Stimulated activated naive CD8-positive, alpha-beta T cell treated with anti-CD3 and anti-CD28 coated beads, Interleukin-15, amount 100 ng/mL, for 72 hours (primary cell): ENCODE measurements around the gene UBE2L3.
A peak's percentile ranks its signal among the peaks of the same experiment; 100 is the strongest.
"Not testable (repeated sequence)": the region's sequence is repeated elsewhere in the genome, so short reads cannot be mapped to it uniquely, and the experiment has no call there.

ENCODE experiments used
- ATAC-seq: fragments of 150-1000 bp; cut with Tn5 transposase; 2 replicates; pipeline ENCODE4 v1.10.0; 2021; ENCODE audit warnings: mild to moderate bottlenecking, moderate library complexity
- DNase-seq, 2 donors: peaks; one replicate each; pipeline ENCODE4 v3.0.0; 2021 to 2022
- H3K27ac Mint-ChIP-seq, 2 donors: one replicate each; pipeline ENCODE4 v1.8.0; 2022; ENCODE audit warnings: mild to moderate bottlenecking in 2 of 2, mixed read lengths in 2 of 2, moderate library complexity in 2 of 2
- H3K27me3 Mint-ChIP-seq: one replicate; pipeline ENCODE4 v1.8.0; 2022; ENCODE audit warnings: mixed read lengths
- H3K4me1 Mint-ChIP-seq: one replicate; pipeline ENCODE4 v1.8.0; 2022; ENCODE audit warnings: mild to moderate bottlenecking, mixed read lengths
- H3K4me3 Mint-ChIP-seq, 2 donors: one replicate each; pipeline ENCODE4 v1.8.0; 2022; ENCODE audit warnings: mild to moderate bottlenecking in 2 of 2, mixed read lengths in 2 of 2, moderate library complexity in 1 of 2
- H3K9me3 Mint-ChIP-seq, 2 donors: one replicate each; pipeline ENCODE4 v1.8.0; 2022; ENCODE audit warnings: mixed read lengths in 2 of 2

UBE2L3 gene

DNA sequence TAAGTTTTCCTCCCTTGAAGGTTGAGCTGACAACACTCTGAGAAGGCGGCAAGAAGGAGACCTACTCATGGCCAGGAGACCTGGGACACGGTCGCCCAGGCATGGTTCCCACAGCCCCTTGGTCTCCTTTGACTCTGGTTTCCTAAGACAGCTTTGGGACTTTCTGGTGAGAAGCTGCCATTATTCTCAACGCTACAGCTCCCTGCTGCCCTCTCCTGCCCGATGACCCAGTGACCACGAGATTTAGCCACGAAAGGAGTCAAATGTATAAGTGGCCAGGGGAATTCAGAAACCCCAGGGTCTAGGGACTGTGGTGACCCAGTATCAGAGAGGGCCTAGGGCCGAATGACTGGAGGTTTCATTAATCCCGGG is 73.9 kb downstream of the UBE2L3 start:
- H3K27me3 Mint-ChIP-seq, result peaks cover 11% of the 10 kb centered on the region
- peaks cover 42% of the 10 kb centered on the region for H3K4me1 Mint-ChIP-seq
- peak overlapping the region in 1 of 2 donors; percentile 97 for H3K27ac Mint-ChIP-seq
- H3K4me3 Mint-ChIP-seq, result peak overlapping the region; percentile 73 to 93
- ATAC-seq, result no peak
- no peaks in the 10 kb centered on the region for H3K9me3 Mint-ChIP-seq
- DNase-seq, result no peak

DNA sequence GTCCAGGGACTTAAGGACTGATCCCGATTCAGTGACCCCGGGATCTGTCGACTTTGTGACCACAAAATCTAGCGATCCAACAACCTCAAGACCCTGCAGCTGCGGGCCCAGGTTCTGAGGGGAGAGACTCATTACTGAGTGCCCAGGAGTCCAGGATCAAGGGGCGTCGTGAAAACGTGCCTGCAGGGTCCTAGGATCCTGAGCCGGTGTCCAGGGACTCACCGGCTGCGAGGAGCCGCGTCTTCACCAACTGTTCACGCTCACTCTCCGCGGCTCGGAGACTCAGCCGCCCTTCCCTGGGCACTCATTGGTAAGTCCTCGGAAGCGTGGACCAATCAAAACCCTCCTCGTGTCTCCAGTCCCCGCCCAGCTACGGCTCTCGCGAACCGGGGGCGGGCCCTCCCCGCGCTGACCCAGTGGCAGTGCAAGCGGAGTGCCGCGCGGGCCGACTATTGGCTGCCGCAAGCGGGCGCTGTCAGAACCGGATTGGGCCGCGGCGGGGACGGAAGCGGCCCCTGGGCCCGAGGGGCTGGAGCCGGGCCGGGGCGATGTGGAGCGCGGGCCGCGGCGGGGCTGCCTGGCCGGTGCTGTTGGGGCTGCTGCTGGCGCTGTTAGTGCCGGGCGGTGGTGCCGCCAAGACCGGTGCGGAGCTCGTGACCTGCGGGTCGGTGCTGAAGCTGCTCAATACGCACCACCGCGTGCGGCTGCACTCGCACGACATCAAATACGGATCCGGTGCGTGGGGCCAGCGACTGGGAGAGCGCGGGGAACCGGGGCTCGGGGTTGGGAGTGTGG is 74.5 kb downstream of the UBE2L3 start, which contains the start of gene SDF2L1:
SDF2L1 (plus strand) TSS at position 514 of the 795 bp plus-strand sequence; CDS start at position 549, 35 bp downstream.
- DNase-seq, result peak; percentile 98 to 99
- peaks cover 48% of the 10 kb centered on the region for H3K4me1 Mint-ChIP-seq
- peaks cover 11% of the 10 kb centered on the region for H3K27me3 Mint-ChIP-seq
- no peaks in the 10 kb centered on the region for H3K9me3 Mint-ChIP-seq
- peak; percentile 98 for ATAC-seq
- peak within 1 kb of the TSS; percentile 94 to 97 for H3K27ac Mint-ChIP-seq
- H3K4me3 Mint-ChIP-seq, result peak within 1 kb of the TSS; percentile 73 to 93

DNA sequence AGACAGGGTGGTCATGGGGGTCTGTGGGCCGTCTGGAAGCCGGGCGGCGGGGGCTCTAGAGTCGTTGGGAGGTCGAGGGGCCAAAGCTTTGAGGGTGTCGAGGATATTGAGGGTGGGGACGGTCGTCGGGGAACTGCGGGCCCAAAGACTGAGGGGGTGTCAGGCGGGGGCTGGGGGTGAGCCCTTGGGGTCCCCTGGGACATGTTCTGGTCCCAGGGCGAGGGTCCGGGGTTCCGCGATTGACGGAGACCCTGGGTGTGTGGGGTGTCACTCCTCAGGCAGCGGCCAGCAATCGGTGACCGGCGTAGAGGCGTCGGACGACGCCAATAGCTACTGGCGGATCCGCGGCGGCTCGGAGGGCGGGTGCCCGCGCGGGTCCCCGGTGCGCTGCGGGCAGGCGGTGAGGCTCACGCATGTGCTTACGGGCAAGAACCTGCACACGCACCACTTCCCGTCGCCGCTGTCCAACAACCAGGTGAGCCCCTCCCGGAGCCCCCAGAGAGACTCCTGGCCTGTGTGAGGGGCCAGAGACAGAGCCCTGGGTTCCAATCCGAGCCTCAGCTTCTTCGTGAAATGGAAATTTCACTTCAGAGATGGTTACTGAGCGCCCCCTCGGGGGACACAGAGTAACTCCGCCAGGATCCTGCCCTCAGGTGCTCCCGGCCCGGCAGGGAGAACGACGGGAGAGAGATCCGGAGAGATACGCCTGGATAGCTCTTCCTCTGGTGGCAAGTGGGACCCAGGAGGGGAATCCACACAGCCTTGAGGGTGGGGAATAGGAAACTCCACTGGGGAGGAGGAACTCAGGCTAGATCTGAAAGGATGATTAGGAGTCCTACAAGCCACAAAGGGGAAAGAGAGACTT is 75.3 kb downstream of the UBE2L3 start:
- H3K9me3 Mint-ChIP-seq, result no peaks in the 10 kb centered on the region
- peak overlapping the region; percentile 73 to 93 for H3K4me3 Mint-ChIP-seq
- H3K27me3 Mint-ChIP-seq, result peaks cover 11% of the 10 kb centered on the region
- DNase-seq (peak; percentile 63 to 67), ATAC-seq (peak; percentile 22)
- peak overlapping the region; percentile 94 to 97 for H3K27ac Mint-ChIP-seq
- H3K4me1 Mint-ChIP-seq, result peaks cover 49% of the 10 kb centered on the region

DNA sequence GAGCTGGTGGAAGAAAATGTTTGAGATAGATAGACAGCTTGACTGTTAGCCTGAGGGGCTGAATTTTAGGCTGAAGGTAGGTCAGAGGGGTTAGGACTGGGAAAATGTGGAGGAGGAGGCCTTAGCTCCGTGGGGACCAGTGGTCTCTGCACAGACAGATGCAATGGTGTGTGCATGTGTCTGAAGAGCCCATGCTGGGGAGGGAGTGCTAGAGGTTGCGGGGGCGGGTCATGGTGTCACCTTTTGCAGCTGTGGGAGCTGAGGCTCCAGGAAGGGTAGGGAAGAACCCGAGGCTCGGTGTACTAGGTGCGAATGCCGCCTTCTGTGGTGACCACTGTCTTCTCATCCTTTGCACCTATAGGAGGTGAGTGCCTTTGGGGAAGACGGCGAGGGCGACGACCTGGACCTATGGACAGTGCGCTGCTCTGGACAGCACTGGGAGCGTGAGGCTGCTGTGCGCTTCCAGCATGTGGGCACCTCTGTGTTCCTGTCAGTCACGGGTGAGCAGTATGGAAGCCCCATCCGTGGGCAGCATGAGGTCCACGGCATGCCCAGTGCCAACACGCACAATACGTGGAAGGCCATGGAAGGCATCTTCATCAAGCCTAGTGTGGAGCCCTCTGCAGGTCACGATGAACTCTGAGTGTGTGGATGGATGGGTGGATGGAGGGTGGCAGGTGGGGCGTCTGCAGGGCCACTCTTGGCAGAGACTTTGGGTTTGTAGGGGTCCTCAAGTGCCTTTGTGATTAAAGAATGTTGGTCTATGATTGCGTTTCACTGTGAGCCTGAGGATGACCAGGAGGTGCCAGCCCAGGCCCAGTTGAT is 76.2 kb downstream of the UBE2L3 start:
- no peaks in the 10 kb centered on the region for H3K9me3 Mint-ChIP-seq
- no peak for DNase-seq
- H3K27me3 Mint-ChIP-seq, result peaks cover 11% of the 10 kb centered on the region
- peak overlapping the region; percentile 73 to 93 for H3K4me3 Mint-ChIP-seq
- no peak overlapping the region for H3K27ac Mint-ChIP-seq
- no peak for ATAC-seq
- peaks cover 49% of the 10 kb centered on the region for H3K4me1 Mint-ChIP-seq

DNA sequence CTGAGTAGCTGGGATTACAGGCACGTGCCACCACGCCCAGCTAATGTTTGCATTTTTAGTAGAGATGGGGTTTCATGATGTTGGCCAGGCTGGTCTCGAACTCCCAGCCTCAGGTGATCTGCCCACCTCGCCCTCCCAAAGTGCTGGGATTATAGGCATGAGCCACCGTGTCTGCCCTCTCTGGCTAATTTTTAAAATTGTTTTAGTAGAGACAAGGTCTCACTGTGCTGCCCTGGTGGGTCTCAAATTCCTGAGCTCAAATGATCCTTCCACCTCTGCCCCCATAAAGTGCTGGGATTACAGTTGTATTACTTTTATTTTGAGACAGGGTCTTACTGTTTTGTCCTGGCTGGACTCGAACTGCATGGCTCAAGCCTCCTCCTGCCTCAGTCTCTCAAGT is 78.0 kb downstream of the UBE2L3 start:
- H3K4me1 Mint-ChIP-seq, result peaks cover 59% of the 10 kb centered on the region
- not testable (repeated sequence) for H3K27ac Mint-ChIP-seq, H3K9me3 Mint-ChIP-seq, H3K4me3 Mint-ChIP-seq, DNase-seq, H3K27me3 Mint-ChIP-seq, ATAC-seq

DNA sequence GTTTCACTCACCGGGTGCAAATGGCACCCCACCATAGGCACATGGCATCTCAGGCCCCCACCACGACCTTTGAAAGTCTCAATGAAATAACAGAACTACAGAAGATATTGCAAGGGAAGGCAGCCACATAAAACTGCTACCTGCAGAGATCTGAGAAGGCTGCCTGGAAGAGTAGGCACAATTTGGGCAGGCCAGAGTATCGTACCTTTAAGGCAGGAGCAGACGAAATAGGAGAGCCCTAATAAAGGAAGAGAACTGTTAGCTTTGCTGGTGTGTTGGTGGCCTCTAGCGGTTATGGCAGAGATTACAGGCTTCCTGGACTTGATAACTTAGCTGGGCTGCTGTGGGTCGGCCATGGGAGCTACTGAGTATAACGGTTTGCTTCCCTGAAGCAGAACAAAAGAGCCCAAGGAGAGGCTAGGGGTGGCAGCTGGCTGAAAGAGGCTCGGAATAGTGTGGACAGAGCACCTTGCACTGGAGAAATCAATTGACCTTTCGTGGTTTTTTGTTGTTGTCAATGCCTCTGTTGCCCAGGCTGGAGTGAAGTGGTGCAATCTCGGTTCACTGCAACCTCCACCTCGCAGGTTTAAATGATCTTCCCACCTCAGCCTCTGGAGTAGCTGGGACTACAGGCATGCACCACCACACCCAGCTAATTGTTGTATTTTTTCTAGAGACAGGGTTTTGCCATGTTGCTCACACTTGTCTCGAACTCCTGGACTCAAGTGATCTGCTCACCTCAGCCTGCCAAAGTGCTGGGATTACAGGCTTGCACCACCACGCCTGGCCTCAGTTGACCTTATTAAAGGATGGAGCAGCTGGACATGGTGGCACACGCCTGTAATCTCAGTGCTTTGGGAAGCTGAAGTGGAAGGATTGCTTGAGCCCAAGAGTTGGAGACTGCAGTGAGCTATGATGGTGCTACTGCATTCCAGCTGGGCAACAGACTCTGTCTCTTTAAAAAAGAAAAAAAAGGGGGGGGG is 79.4 kb downstream of the UBE2L3 start:
- H3K9me3 Mint-ChIP-seq, result no peaks in the 10 kb centered on the region
- DNase-seq (peak; percentile 72 to 76), ATAC-seq (peak; percentile 24)
- H3K27ac Mint-ChIP-seq, result peak overlapping the region; percentile 48 to 80
- H3K4me1 Mint-ChIP-seq, result peaks cover 58% of the 10 kb centered on the region
- H3K4me3 Mint-ChIP-seq, result no peak overlapping the region
- H3K27me3 Mint-ChIP-seq, result no peaks in the 10 kb centered on the region

DNA sequence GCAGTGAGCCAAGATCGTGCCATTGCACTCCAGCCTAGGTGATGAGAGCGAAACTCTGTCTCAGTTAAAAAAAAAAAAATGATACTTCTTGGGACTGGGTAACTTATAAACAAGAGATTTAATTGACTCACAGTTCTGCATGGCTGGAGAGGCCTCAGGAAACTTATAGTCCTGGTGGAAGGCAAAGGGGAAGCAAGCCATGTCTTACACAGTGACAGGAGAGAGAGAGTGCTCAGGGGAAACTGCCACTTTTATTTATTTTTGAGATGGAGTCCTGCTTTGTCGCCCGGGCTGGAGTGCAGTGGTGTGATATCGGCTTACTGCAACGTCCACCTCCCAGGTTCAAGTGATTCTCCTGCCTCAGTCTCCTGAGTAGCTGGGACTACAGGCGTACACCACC is 82.8 kb downstream of the UBE2L3 start:
- Mint-ChIP-seq H3K27me3 (no peaks in the 10 kb centered on the region), H3K4me3 (peak overlapping the region; percentile 97), H3K4me1 (peaks cover 46% of the 10 kb centered on the region), H3K9me3 (no peaks in the 10 kb centered on the region), H3K27ac (no peak overlapping the region)
- DNase-seq, result no peak
- no peak for ATAC-seq

DNA sequence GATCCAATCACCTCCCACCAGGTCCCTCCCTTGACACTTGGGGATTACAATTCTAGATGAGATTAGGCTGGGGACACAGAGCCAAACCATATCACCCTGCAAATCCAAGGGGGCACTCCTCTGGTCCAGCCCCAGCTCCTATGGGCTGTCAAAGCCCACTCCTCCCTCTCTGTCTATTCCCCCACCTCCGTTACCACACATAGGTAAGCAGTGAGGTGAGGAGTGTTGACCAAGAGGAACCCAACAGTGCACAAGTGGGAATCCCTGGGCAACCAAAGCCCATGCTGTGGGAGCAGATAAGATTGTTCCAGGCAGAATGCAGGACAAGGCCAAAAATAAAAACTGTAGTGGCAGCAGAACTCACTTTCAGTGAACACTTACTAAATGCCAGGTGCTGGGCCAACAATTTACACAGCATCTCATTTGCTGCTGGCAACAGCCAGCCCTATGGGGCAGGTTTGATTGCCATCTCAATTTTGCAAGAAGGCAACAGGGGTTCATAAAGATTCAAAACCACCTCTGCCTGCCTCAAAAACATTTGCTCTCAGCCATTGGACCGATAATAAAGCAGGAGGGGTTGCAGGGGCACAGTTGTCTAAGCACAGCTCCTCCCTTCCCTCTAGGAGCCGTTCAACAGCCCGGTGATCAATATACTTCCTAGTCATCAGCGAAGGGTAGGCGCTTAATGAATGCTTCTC is 83.5 kb downstream of the UBE2L3 start:
- H3K27ac Mint-ChIP-seq, result peak overlapping the region; percentile 90 to 98
- H3K27me3 Mint-ChIP-seq, result no peaks in the 10 kb centered on the region
- peaks cover 46% of the 10 kb centered on the region for H3K4me1 Mint-ChIP-seq
- peak overlapping the region; percentile 97 for H3K4me3 Mint-ChIP-seq
- no peaks in the 10 kb centered on the region for H3K9me3 Mint-ChIP-seq
- no peak for ATAC-seq
- no peak for DNase-seq

DNA sequence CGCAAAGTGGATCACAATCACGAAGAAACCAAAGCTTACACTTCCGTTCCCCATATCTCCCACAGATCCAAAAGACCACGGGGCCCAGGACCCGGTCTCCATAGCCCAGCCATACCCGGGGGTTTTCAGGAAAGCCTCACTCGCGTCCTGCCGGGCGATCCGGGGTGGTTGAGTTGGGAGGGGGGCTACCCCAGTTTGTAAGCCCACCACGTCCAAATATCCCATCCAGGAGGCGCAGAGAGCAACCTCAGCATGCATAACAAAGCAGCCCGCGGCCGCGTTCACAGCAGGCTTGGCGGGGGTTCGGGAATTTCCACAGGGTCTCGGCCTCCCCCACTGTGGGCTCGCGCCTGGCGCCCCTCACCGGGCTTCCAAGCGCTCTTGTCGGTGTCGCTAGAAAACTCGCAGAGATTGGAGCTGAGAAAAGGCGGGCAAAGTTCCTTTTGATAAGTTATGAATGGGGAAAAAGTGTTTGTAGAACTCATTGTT is 84.1 kb downstream of the UBE2L3 start:
- ATAC-seq (peak; percentile 48), DNase-seq (no peak)
- Mint-ChIP-seq H3K27me3 (no peaks in the 10 kb centered on the region), H3K4me3 (peak overlapping the region; percentile 97), H3K27ac (peak overlapping the region; percentile 90 to 98), H3K9me3 (no peaks in the 10 kb centered on the region), H3K4me1 (peaks cover 46% of the 10 kb centered on the region)

DNA sequence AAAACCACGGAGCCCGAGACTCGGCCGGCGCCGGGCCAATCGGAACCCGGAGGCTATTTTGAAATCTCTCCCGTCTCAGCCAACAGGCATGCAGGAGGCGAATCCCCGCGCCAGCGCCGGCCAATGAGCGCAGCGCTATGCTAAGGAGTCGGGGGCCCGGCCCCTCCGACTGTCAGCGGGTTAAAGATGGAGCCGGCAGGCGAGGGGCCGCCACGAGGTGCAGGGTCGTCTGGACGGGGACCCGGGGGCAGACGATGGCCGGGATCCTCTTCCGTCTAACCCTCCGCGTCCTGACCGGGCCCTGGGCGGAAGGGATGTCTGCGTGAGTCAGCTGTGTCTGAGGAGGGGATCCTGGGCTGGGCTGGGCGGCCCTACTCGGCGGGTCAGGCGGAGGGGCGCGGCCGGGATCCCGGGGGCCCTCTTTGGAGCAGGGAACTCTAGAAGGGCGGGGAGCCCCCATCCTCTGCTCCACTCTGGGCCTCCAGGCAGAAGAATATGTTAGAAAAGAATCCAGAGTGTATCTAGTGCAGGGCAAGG is 84.6 kb downstream of the UBE2L3 start:
- ATAC-seq (peak; percentile 97), DNase-seq (peak; percentile 87 to 90)
- peaks cover 46% of the 10 kb centered on the region for H3K4me1 Mint-ChIP-seq
- H3K27me3 Mint-ChIP-seq, result no peaks in the 10 kb centered on the region
- H3K9me3 Mint-ChIP-seq, result no peaks in the 10 kb centered on the region
- H3K4me3 Mint-ChIP-seq, result peak overlapping the region; percentile 97
- H3K27ac Mint-ChIP-seq, result peak overlapping the region; percentile 90 to 98

DNA sequence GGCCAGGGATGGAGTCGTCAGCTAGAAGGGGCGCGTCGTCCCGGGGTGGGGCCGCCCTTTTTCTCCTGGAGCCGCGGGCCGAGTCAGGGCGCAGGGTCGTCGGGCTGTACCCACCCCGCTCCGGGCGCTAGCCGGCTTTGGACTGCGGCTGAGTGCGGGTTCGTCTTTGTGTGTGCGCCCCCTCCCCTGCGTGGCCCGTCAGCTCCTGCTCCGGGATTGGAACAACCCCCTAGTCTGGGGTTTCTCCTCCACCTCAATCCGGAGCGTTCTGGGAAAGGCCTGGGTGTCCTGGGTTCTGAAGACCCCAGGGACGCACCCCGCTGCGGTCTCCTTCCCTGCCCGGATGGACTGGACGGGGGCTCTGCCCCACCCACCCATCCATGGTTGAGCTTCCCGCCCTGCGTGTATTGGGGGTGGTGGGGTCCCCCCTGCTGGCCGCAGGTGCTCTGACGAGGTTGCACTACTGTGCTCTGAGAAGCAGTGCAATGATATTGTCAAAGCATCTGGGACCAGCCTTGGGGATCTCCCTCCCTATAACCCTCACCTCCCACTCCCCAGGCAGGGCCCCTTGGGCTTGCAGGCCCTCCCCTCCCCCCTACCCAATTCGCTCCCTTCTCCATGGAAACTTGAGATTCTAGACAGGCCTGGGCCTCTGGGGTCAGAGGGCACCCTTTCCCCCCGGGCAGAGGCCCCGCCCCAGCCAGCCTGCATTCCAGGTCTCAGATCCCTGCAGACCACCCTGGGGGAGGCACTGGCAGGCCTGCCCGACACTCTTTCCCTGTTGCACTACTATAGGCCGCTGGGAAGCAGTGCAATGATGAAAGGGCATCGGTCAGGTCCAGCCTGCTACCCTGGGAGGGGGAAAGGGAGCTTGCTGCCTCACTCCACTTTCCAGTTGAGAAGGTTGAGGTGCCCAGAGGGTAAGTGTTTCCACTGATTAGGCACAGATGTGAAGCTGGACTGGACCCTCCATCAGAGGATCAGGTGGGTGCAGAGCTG is 85.3 kb downstream of the UBE2L3 start:
- no peaks in the 10 kb centered on the region for H3K27me3 Mint-ChIP-seq
- no peak for DNase-seq
- H3K4me1 Mint-ChIP-seq, result peaks cover 50% of the 10 kb centered on the region
- ATAC-seq, result no peak
- H3K27ac Mint-ChIP-seq, result peak overlapping the region; percentile 90 to 98
- H3K4me3 Mint-ChIP-seq, result peak overlapping the region; percentile 97
- H3K9me3 Mint-ChIP-seq, result no peaks in the 10 kb centered on the region

DNA sequence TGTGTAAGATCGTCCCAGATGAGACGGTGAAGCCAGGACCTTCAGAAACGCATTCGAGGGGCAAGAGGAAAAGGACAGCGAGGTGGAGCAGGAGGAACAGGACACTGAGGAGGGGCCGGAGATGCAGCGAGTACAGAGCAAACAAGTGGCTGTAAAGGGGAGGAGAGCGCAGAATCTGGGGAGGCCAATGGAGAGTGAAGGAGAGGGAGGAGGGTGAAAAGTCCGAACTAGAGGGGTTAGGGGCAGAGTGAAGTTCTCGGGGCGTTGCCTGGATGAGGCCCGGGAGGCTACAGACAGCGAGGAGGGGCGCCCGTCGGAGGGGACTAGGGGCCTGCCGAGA is 89.5 kb downstream of the UBE2L3 start:
- DNase-seq (no peak), ATAC-seq (peak; percentile 20)
- Mint-ChIP-seq H3K9me3 (no peaks in the 10 kb centered on the region), H3K27ac (no peak overlapping the region), H3K4me1 (peaks cover 32% of the 10 kb centered on the region), H3K27me3 (no peaks in the 10 kb centered on the region), H3K4me3 (peak overlapping the region; percentile 77 to 90)
